NOMO-1 treated with dmso at 0.1 percent for 144 hours (cell line): ENCODE results near the gene TYSND1.
"Not testable (repeated sequence)": the region's sequence is repeated elsewhere in the genome, so short reads cannot be mapped to it uniquely, and the experiment has no call there.

Experiments
- DNase-seq: peaks from one replicate; lab custom pipeline; 2025; ENCODE audit not compliant: unreplicated experiment; lab: John Stamatoyannopoulos, UW

The TYSND1 gene

GRCh38 chr10:70112071-70112470, 34.4 kb downstream of the TYSND1 start:
- no peak for DNase-seq

GRCh38 chr10:70111496-70111895, 35.0 kb downstream of the TYSND1 start:
- DNase-seq: no peak

GRCh38 chr10:70109064-70109729, 37.3 kb downstream of the TYSND1 start:
- DNase-seq: no peak

DNA sequence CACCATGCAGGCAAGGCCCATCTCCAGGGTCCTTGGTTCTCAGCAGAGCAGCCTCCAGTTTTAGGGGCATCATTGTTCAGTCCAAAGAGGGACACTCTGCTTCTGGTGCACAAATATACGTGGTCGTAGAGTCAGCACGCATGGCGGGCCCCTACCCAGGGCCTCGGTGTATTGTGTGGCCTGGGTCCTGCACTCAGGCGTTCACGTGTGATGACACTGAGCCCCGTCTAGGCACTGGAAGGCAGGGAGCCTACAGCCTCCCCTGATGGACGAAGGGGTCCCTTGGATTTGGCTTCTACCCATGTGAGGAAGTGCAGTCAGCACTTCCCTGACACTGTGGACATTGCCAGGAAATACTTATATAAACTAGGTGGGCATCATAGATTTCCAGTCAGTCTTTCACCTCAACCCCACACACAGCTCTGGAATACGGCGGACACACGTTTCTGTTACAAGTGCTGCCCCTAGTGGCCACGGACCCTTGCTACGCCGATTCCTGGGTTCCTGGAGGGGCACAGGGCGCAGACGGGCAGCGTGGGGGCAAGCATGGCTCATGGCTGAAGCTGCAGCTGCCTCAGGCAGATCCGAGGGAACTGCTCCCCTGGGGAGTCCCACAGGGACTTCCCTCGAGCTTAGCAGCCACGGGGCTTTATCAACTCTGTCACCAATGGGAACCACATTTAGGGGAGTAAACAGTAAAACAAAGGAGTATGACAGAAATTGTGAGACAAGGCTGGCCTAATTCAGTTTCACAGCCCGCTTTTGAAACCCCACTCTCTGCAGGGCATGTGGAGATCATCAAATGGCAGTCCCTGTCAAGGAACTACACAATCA, 39.3 kb downstream of the TYSND1 start:
- DNase-seq: no peak

GRCh38 chr10:70101668-70102067, 44.8 kb downstream of the TYSND1 start:
- DNase-seq: no peak

GRCh38 chr10:70101068-70101562, 45.4 kb downstream of the TYSND1 start:
- not testable (repeated sequence) for DNase-seq

DNA sequence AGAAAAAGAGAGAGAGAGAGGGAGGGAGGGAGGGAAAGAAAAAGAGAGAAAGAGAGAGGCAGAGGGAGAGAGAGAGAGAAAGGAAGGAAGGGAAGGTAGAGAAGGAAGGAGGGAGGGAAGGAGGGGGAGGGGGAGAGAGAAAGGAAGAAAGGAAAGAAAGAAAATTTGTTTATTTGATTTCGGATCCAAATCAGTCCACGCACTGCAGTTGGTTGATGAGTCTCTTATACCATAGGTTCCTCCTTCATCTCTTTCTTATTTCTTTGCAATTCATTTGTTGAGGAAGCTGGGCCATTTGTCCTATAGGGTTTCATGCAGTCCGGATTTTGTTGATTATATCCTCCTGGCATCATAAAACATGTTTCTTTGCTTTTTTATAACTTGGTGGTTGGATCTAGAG, 48.2 kb downstream of the TYSND1 start:
- DNase-seq: no peak

DNA sequence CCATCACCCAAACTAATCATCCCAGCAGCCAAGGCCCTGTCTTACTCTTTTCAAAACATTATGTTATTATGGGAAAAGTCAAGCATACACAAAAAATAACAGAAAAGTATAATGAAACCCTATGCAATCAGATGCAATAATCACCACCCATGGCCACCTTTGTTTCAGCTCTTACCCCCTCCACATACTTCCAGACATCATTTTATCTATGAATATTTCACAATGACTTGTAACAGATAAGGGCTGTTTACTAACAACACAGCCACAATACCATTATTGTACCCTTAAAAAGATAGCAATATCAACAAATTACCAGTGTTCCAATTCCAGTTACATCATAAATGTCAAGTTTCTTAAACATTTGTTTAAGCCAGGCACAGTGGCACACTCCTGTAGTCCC, 49.0 kb downstream of the TYSND1 start:
- DNase-seq: no peak

DNA sequence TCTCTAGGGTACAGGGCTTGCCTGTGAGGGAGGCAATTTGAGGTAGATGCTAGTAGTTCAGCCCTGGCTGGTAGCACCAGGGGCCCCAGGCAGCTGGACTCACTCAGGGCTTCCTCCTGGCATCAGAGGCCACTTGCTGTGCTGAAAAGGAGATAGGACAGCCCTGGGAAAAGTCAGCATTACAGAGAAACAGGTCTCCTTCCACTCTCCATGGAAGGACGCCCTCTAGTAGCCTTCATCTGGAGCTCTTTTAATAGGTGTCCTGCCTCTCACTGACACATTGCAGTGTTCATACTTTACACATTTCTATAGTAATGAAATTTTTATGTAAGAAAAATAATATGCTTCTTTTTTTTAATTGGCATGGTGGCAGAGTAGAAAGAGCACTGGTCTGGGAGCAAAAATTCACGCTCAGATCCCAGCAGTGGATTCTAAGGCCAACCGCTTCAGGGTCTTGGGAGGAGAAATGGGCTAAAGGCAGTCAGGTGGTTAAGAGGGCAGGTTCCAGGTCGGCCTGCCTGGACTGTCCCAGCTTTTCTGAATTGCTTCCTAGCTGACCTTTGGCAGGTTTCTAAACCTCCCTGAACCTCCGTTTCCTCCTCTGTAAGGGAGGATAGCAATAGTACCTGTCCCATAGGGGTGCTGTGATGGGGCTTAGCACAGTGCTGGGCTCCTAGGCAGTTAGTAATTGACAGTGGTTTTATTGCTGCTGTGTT, 49.6 kb downstream of the TYSND1 start:
- no peak for DNase-seq

DNA sequence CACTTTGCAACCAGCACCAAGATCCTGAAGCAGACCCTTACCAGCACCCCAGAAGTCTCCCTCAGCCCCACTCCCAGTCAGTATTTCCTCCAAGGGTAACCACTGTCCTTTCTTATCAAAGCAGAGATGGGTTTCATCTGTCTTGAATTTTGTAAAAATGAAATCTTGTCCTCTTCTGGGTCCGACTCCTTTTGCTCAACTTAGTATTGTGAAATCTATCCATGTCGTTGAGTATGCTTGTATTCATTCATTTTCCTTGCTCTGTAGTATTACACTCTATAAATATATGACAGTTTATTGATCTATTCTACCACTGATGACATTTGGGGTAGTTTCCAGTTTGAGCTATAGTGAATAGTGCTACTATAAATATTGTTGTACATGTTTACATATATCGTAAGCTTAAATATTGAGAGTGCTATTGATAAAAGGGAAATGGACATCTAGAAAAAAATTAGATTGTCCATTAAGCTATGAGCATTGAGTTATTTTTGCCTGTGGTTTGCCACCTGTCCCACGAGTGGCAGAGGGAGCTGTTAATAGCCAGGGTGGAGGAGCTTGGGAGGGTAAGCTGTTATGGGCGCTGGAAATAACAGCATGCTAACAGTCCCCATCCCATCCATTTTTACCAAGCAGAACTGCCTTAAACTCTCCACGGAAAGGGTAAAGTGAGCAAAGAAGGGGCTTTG, 50.3 kb downstream of the TYSND1 start:
- no peak for DNase-seq

DNA sequence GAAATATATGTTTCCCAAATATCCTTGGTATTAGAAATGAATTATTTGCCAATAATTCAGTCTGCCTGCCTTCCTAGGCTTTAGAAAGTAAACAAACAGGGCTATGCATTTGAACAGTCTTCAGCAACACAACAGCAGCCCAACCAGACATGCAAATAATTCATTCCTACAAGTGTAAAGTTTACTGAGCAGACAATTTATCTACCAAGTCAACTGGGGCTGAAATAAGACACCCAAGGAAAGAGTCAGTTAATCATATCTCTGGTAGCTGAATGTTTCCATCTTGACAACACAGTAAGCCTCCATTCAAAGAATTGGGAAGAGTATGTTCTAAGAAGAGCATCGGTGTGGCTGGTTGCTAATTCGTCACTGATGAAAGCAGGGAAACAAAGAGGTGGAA, 52.2 kb downstream of the TYSND1 start:
- no peak for DNase-seq

- no peak for DNase-seq
Measured at GRCh38 chr10:70093335-70093944, 53.1 kb downstream of the TYSND1 start.

- no peak for DNase-seq
Measured at GRCh38 chr10:70092389-70092718, 54.1 kb downstream of the TYSND1 start.

DNA sequence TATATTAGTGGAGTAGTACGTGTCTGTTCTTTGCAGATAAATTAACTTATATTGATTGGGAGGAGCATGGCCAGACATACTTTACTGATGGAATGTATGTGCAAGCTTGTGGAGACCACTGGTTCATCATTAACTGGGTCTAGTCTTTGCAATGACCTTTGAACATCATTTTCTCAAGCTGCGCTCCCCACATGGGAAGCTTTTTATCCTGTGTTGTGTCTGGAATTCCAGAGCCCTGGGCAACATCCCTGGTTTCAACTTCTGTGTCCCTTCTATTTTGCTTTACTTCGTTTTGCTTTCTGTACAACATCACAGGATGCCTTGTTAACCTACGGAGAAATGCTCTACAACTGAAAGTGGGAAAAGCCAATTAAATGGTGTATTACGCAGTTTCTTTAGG, 55.5 kb downstream of the TYSND1 start:
- DNase-seq: no peak

- no peak for DNase-seq
Measured at GRCh38 chr10:70090013-70090412, 56.5 kb downstream of the TYSND1 start.

DNA sequence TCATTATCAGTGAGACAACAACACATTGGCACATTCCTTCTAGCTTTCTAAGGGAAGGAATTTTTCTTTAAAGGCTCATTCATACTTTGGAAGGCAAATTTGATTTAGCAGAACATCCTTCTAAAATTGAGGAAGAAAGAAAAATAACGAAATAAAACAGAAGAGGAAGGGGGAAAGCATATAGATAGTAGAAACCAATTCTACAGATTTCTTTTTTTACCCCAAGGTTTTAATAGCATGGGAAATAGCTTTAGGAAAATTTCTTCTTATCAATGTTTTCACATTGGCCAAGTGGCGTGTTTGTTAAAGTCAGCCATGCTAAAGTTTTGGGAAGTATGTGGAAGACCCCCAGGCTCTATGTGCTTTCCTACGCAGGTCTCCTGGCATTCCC, 58.2 kb downstream of the TYSND1 start:
- no peak for DNase-seq
